HG03095 (cell line): ENCODE data around the gene WWOX.

Experiments
- ATAC-seq: cut with Tn5 transposase; IDR thresholded peaks from one replicate; pipeline ENCODE4 v1.9.1; 2021; ENCODE audit warnings: moderate library complexity; ENCODE audit not compliant: unreplicated experiment

The WWOX gene

DNA sequence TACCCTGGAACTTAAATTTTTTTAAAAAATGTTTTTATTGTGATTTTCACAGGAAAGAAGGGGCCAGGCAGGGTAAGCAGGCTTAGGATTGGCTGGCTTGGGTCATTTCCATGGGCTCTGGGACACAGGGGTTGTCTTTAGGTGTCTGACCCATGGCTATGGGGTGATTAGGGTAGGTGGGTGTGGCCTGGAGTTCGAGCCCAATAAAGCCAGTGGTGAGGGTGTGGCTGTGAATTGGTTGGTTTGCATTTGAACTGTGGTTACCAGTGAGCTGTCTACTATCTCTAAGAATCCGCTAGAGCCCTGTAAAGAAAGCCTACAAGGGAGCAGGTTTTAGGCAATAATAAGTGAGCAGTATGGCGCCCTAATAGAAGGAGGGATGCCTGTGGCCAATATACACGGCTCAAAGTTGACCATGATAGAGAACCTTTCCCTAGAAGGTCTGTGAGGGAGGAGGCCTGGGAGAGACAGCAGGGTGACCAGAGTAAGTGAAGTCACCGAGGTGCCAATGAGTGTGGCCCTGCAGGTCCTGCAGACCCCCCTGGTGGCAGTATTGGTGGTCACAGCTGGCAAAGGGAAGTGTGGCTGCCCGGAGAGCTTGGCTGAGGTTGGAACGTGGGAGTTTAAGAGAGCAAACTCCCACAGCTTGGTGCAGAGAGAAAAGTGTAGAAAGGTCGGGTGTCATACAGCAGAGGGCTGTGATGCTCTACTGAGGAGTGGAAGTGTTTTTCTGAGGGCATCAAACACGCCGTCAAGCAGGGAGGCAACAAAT, 454.0 kb downstream of the WWOX start:
- ATAC-seq = no peak

DNA sequence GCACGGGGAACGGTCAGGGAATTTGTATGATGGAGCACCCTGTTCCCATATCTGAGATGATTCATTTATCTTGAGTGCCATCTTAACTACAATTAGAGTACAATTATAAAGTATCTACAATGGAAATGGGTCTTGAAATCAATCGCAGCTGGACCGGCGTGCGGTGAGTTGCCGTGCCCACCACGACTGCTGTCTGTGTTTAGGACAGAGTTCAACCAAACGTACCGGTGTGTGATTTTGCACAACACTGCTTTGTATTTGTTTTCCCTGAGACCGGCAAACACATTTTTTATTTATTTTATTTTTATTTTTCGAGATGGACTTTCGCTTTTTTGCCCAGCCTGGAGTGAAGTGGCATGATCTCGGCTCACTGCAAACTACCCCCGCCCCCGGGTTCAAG, 457.0 kb downstream of the WWOX start:
- no peak for ATAC-seq

DNA sequence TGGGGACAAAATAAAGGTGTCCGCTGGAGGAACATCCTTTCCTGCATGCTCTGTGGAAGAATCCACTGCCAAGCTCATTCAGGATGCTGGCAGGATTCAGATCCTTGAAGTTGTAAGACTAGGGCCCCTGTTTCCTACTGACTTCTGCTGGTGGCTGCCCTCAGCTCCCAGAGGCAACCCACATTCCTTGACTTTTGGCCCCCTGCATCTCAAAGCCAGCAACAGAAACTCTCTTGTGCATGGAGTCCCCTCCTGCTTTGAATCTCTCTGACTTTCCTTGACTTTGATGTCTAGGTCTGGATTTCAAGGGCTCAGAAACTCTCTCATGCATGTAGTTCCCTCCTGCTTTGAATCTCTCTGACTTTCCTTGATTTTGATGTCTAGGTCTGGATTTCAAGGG, 461.5 kb downstream of the WWOX start:
- ATAC-seq = no peak

DNA sequence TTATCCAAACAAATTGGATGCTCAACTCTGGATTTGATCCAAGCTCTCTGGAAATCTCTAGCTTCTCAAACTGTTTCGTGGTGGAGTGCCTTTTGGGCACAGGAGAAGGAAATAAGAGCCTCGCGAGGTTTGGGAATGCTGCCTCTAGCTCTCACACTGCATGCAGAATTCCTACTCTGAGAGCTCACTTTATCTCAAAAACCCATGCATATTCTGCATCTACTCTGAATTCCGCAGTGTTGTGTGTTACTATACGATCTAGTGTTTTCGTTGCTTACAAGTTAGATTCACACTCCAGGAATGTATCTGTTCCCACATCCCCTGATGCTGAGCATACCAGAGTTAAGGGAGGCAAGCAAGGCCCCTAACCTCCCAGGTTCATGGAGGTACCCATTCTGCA, 462.7 kb downstream of the WWOX start:
- ATAC-seq = no peak

DNA sequence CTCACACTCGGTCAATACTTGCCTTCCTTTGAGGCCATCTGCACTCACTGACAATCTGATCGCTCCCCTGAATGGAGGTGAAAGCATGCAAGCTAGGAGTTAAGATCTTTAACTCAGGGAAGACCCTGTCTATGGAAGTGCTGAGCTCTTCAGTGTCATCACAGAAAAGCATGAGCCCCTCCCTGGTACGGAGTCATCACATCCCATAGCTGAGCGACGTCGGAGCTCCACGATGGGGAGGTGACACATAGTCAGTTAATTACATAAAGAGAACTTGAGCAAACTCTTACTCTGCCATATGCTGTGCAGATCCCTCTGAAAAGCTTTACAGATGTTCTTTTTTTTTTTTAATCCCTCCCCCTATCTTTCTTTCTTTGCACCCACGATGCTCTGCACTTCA, 463.2 kb downstream of the WWOX start:
- ATAC-seq = no peak

DNA sequence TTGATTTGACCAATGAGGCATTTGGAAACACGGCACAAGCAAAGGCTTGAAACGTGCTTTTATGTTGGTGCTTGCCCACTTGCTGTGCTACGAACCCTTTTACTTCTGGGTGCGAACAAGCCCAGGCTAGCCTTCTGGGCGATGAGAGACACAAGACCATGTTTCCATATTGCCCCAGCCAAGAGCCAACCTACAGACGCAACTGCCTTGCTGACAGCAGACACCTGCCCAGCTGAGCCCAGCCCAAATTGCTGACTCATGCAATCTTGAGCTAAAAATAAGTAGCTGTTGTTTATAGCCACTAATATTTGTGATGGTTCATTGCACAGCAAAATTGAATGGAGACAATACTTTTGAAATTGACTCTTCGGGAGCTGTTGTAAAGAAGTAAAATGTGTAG, 464.5 kb downstream of the WWOX start:
- ATAC-seq = no peak

DNA sequence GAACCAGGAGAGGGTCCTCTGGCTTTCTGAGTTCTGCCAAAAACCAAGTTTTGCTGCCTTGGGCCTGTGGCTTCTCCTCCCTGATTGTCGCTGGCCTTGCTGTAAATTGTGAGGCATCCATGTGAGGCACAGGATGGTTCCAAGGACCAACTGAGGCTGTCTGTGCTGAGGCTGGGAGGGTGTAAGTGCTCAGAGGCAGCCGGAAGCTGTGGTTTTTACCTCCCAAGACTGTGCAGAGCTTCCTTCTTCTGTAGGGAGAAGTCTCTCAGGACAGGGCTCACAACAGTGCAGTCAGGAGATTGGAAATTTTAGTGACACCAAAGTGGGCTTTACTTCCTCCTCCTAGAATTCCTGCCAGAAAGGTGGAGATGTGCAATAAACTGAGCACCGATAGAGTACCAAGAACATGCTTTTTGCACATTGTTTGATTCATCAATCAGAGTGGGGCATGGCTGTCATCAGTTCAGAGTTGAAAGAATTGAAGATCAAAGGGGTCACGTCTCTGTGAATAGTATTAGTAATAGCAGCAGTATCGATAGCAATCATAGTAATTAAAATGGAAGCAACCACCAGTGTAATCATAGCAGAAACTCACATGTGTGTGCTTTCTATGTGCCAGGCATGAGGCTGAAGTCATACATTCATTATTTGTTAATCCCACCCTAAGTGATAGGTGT, 467.1 kb downstream of the WWOX start:
- ATAC-seq = no peak

DNA sequence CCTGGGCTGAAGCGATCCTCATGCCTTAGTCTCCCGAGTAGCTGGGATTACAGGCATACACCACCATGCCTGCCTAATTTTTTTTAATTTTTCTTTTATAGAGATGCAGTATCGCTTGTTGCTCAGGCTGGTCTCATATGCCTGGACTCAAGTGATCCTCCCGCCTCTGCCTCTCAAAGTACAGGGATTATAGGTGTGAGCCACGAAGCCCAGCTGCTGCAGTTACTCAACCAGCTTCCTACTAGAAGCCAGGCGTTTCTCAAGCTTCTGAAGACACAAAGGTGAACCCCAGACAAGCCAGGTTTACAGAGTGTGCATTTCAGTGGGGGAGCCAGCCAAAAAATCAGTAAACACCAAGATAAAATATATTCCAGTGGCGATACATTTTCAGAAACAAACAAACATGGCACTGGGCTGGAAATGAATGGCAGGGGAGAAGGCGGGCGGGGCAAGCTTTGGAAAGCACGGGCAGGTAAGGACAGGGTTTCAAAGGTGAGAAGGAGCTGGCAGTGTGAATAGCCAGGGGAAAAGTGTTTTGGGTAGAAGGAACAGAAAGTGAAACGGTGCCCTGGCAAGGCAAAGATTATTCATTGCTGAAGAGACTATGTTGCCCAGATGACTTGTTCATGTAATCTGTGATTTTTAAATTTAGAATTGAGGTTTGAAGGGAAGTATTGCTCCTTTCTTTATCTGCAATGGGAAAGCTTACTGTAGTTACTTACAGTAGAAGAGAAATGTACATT, 471.1 kb downstream of the WWOX start:
- ATAC-seq = no peak

DNA sequence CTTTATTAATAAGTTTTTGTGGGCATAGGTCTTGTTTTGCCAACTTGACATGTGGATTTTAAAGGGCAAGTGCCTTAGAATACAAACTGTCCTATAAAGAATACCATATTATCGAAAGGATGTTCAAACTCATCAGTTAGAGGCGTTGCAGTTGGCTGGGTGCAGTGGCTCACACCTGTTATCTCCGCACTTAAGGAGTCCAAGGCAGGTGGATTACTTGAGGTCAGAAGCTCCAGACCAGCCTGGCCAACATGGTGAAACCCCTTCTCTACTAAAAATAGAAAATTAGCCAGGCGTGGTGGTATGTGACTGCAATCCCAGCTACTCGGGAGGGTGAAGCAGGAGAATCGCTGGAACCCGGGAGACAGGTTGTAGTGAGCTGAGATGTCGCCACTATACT, 472.0 kb downstream of the WWOX start:
- no peak for ATAC-seq

DNA sequence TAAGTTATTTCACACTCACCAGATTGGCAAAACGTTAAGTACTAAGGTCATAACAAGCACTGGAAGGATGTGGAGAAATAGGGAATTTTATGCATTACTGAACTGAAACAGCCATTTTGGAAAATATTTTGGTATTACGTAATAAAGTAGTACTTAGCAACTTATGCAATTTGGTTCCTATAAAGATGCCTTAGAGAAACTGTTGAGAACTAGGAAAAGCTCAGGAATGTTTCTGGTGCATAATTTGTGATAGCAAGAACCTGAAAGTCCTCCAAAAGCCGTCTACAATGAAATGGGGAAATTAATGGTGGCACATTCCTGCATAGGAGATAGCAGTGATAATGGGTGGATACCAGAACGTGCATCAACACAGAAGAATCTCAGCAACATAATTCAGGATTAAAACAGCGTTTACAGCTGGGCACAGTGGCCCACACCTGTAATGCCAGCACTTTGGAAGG, 472.5 kb downstream of the WWOX start:
- ATAC-seq = no peak

DNA sequence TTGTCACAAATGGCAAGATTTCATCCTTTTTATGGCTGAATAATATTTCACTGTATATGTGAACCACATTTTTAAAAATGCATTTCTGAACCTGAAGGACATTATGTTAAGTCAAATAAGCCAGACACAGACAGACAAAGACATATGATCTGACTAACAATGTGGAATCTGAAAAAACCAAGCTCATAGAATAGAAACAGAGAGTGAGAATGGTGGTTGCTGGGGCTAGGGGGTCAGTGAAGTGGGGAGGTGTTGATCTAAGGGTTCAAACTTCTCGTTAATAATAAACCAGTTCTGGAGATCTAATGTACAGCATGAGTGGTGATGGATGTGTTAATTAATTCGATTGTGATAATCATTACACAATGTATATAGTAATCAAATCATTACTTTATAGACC, 475.1 kb downstream of the WWOX start:
- ATAC-seq = no peak

DNA sequence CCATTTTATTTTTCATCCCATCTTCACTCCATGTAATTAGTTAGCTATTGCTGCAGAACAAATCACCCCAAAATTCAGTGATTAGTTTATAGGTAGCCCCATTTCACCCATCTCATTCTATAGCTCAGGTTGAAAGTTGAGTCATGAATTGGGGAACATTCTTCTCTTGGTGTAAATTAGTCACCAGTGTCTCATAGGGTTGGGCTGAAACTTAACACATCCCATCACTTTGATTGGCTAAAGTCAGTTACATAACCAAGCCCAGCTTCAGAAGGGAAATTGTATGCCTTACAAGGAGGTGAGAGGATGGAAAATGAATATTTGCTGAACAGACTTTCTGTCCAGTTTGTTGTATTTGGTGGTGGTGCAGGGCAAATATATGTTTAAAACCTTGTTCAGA, 477.5 kb downstream of the WWOX start:
- ATAC-seq = no peak

DNA sequence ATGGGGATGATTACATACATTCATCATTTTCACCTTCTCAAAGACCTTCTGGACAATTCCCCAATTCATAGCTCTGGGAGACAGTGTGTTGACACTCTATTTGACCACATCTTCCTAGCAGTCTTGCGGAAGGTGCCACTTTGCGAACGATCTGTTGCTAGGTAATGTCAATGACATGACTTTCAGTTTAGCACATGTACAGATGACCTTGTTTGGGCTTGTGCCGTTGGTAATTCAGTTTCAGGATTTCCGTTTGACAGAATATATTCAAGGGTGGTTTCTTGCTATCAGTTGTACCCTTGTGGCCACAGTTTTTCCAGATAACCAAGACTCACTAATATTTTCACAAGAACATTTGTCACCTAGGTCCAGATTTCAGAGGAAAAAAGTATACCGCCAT, 478.2 kb downstream of the WWOX start:
- no peak for ATAC-seq

DNA sequence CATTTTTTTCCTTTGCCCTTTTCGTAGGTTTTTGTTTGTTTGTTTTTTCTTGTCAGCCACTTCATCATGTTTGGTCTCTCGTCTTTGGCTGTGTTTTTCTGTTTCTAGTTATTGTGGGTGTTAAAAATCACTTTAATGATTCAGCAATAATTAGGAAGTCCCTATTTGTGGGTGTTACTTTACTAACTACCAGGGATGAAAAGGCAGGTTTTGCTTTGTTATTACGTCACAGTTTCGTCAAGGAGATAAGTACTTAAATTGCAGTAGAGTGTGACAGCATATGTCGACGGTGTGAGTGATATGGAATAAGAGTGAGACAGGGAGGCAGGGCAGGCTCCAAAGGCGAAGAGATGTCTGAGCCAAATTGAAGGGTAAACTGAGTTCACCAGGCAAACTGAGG, 479.6 kb downstream of the WWOX start:
- ATAC-seq = no peak

DNA sequence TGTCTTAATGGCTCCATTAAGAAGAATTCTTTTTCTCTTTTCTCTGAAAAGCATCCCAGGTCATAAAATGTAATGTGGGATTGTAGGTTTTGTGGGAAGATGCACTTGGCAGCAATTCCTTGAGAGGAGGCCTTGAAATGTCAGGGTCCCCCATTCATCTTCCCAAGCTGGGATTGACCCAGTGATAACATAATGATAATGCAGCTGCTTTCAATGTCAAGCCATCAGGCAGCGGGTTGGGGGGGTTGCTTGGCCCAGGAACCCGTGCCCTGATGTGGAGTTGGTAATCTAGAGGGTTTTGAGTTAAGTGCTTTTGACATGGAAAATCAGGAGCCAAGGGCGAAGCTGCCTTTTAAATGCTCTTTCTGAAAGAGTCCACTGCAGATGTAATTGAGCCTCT, 484.0 kb downstream of the WWOX start:
- no peak for ATAC-seq

DNA sequence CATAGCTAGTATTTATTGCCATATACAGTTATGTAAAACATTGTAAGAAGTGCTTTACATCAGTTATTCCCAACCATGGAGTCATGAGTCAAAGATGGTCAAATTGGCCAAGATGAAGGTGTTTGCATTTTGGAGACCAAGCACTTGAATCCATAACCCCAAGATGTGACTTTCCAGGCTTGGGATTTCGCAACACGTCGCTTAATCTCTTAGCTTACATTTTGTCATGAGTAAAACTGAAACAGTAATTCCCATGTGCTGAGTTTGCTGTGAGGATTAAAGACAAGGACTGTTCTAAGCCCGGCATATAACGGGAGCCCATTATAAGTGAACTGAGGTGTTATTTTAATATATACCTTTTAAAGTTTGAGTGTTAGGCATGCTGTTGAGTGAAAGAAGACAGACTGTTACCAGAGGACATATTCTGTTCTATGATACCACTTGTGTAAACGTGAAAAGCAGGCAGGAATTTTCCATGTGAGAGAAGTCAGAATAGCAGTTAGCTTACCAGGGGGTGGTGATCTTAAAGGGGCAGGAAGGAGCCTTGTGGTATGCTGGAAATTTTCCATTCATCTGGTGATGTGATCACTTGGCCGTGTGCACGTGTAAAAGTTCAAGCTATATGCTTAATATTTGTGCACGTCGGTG, 484.9 kb downstream of the WWOX start:
- ATAC-seq = no peak

DNA sequence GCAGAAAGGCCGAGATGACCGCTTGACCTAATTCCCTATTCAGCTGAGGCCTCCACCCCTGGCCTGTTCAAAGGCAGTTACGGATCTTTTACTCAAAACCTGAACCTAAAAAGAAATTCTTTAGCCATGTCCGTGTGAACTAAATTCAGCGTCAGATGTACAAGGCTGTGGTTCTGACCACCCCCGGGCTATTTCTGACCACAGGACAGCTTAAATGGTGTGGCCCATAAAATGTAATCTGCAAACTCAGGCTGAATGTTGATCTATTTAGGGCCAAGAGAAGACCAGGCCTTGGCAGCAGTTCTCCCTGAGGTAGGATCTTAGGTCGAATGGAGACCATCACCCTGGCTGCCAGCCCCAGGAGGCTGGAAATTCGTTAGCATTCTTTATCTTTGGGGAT, 485.5 kb downstream of the WWOX start:
- no peak for ATAC-seq

DNA sequence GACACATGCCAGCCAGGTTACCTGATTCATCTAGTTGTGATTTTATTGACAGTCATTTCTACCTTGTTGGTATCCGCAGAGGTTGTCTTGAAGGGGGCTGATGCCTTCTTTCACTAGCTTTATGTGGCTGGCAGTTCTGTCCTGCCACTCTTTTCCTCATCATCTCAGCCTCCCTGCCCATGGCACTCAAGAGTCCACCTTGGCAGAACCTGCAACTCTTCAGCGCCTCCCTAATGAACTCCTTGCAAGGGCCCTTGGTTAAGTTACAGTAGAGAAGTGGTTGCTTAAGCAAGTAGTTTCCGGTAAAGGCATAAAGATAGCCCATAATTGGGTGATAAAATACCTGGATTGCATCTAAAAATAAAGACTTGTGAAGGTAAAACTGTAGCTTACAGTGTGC, 489.9 kb downstream of the WWOX start:
- ATAC-seq = no peak

DNA sequence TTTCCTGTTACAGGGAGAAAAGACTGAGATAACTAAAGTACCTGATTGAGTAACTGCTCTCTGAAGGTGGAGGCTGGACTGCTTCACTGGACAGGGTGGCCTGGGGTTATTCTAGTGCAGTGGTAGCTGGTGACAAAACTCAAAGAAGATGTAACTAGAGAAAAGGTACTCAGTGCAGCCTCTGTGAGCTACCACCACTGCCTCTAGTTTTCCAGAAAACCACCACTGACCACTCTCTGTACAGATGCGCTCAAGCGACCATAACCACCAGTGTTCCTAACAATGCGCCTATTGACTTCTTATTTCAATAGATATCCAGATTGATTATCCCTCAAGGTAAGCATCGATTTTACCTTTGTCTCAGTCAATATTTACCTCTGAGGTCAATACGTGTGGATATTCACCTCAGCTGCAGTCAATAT, 492.2 kb downstream of the WWOX start:
- ATAC-seq = no peak

DNA sequence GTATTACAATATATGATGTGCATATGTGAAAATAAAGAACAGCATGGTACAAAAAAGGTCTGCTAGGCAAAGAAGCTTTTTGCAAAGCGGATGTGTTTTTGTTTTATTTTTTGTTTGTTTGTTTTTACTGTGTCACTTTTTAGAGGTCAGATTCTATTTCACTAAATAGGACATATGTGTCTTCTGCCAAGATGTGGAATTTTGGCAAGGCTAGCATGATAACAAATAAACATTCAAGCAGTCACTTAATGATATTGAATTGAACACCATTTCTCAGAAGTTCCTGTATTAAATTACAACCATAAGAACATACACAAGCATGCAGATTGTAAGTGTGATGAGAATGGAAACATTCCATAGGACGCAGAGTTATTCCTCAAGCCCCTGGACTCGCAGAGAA, 492.7 kb downstream of the WWOX start:
- no peak for ATAC-seq

DNA sequence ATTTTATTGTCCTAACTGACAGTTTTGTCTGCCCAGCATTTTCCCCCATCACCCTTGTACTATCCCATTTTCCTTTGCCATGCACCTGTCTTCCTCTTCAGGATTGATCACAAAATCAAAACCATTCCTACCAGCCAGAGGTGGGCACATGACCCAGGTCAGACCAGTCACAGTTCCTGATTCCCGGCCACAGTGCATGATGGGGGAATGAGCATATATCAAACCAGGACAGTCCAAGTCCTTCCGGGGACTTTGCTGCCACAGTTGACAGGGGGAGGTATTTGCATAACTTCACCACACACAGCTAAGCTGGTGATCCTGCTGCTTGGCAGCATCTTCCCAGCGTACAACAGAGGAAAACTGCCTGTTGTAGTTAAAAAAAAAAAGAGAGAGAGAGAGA, 493.9 kb downstream of the WWOX start:
- ATAC-seq = no peak

DNA sequence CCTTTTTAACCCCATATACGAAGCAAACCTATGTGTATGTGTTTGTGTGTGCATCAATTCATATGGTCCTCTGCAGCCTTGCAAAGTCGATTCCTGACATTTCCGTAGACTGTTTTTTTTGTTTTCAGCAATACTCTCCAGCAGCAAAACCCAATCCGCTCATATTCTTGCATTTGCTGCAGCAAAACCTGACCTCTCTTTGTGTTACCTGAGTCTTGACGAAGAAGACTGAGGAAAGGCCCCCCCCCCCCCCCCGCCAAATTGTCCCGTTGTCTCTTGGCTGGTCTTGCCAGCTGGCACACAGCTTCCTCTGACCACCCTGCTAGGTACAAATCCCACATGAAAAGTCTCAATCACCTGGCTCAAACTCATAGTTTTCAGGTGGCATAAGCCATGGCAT, 494.7 kb downstream of the WWOX start:
- ATAC-seq = no peak
